ENCODE data around the gene FUT6.

- TF ChIP-seq CTCF (conservative IDR thresholded peaks at IDR 0.05; ENCODE audit: low read depth, low read length) (no peak), EZH2 (IDR thresholded peaks at IDR 0.05; ENCODE audit: borderline replicate concordance, low read depth, low read length, poor library complexity, severe bottlenecking) (no peak)
Observed at GRCh38 chr19:5803441-5803751, 36.1 kb downstream of the FUT6 start.

Data from A673 (cell line).